ENCODE data around the gene ALK.

Gene ALK

DNA sequence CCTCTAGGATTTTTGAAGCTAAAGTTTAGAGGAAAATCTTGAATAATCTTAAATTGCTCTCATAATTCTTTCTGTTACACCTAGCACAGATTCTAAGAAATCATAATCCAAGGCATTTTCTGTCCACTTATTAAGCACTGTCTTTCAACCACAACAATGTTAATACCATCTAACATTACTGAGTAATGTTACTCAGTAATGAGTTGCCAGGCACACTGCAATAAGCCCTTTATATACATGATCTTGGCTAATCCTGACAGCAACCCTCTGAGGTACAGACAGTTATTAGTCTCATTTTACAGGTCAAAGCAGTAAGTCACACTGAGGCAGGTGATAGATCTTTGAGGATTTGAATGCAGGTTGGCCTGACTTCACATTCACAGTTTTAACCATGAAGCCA, 291.9 kb downstream of the ALK start:
- DNase-seq = no peak

- no peak for DNase-seq
These were observed 292.5 kb downstream of the ALK start for GRCh38 chr2:29628862-29629261.

- no peak for DNase-seq
These were observed 293.2 kb downstream of the ALK start for GRCh38 chr2:29628108-29628745.

GRCh38 chr2:29627279-29627711, 294.1 kb downstream of the ALK start:
- DNase-seq = no peak

- DNase-seq = no peak
These were observed 300.5 kb downstream of the ALK start for GRCh38 chr2:29620890-29621289.

- DNase-seq = no peak
These were observed 301.7 kb downstream of the ALK start for GRCh38 chr2:29619689-29620088.

DNA sequence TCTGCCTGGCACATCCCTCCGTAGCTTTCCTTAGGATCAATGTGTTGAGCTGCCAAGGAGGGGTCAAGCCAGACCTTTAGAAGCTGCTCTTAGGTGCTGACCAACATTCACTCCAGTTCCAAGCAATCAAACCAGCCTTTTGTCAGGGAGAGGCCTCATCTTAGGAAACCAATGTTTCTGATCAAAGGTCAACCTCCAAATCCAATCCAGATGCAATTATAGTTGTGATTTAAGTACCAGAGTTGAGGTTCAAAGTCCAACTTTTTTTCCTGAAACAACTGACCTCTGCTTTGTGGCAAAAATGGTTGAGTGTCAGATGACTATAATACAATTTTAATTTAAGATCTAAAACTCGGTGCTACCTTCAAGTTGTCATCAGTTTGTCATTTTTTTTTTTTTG, 303.4 kb downstream of the ALK start:
- no peak for DNase-seq

DNA sequence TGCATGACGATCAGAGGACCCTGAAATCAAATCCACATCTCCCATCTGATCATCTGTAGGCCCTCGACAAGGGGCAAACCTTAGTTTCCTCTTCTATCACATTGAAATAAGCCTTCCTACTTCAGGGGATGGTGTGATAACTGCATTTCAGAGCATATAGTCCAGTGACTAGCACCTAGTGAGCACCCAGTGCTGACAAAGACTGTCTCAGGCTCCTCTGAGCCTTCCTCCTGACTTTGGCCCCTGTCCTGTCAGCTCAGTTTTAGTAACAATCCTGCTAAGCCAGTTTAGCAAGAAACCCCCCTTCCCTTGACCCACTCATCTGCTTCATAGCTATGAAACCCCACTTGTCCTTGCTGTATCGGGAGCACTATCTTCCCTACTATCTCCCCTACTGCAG, 304.0 kb downstream of the ALK start:
- no peak for DNase-seq

DNA sequence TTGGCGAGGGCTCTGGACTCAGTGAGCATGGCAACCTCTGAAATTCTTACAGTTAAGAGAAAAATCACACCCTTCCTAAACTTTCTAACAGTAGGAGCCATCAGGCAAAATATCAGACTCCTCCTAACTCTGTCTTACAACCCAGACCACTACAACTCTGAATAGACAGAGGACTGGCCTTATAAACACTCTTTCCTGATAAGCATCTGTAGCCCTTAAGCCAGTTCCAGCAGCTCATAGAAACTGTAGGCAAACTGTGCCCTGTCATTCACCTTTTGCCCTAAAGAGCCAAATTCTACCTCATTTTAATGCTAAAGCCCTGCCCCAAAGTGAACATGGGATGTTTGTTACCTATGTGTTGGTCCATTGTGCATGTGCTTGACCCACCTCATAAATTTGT, 304.8 kb downstream of the ALK start:
- no peak for DNase-seq

DNA sequence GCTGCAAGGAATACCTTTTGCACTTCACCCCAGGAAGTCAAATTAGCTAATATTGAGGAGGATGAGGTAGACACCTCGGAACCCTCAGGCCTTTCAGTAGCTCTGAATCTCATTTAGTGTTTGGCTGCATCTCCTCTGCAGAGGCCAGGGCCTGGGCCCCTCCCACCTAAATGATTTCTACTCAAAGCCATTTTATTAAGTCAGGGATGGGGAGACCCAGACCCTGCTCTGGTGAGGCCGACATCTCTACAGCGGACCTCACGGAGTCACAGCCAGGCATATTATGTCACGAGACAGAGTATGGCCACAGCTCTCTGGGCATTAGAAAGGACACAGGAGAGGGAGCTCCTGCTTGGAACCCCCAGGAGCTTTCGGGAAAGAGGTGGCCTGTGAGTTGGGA, 305.5 kb downstream of the ALK start:
- no peak for DNase-seq

DNA sequence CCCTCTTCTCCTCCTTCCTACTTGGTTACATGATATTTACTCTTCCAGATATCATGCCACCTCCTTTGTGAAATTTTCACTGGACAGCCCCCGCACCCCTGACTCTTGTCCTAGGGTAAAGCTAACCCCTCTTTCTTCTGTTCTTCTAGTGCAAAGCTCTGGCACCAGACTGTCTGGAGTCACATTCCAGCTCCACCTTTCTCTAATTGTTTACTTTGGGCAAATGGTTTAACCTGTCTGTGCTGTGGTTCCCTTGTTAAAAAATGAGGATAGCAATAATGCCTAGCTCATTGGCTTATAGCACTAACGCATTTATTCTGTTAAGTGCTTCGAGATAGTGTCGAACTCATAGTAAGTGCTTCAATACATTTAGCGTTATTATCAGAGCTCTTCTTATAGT, 306.2 kb downstream of the ALK start:
- no peak for DNase-seq

DNA sequence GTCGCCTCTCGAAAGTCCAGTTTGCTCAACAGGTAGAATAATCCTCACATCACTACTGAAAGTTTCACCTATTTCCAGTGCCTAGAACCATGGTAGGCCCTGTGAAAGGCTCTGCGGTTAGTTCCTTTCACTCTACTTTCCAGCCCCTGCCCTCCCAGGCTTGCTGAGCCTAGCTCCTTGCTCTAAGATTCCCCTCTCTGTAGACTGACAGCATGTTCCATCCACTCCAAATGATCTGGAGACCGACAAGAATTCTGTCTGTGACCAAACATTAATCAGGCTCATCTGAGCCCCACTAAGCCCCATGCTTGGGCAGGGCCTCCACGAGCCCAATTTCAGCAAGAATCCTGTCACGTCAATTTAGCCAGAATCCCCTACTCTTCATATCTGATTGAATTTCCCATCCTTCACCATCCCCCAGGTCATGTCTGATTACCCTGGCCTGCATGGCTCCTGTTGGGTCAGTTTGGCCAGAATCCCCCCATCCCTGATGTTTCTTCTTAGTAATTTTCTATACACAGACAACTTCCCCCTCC, 307.0 kb downstream of the ALK start:
- DNase-seq = no peak

DNA sequence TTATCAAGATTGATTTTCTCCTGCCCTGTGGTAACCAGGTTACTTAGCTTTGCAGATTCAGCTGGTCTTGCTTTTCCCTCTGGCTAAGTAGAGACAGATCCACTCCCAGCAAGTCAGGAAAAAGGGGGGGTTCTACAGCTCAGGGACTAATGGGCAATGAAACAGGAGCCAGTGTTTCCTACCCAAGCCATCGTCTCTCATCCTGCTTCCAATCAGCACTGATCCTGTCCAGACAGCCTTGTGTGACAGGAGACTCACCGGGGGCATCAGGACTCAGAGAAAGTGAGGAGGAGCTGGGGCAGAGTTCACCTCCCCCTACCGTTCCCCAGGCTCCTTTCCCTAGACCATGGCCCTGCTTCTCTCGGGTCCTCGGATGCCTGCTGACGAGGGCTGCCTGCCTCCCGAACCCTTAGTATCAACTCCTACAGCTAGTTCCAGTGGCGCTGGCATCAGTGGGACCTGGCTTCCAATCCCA, 307.6 kb downstream of the ALK start:
- DNase-seq = no peak

GRCh38 chr2:29613067-29613466, 308.3 kb downstream of the ALK start:
- no peak for DNase-seq

DNA sequence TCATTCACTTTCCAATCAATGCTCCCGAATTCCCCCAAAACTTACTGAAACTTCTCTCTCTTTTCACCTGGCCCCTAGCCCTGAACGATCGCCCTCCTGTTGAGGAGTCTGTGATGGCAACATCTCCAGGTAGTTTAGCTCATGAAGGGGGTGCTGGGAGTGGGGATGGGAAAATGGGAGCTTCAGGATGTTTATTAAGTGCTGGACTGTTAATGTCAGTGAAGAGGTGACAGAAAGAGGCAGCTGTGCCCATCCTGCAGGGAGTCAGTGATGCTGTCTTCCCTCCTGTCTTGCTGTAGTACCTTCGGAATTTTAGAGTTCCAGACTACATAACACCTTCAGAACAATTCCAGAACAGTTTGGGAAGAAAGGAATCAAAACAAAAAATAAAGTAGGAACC, 308.8 kb downstream of the ALK start:
- no peak for DNase-seq

GRCh38 chr2:29611850-29612249, 309.5 kb downstream of the ALK start:
- no peak for DNase-seq

- DNase-seq = no peak
These were observed 310.1 kb downstream of the ALK start for GRCh38 chr2:29611261-29611660.

GRCh38 chr2:29610569-29610968, 310.8 kb downstream of the ALK start:
- DNase-seq = no peak

GRCh38 chr2:29607038-29607420, 314.4 kb downstream of the ALK start:
- DNase-seq = no peak

- no peak for DNase-seq
These were observed 315.0 kb downstream of the ALK start for GRCh38 chr2:29606104-29607037.

DNA sequence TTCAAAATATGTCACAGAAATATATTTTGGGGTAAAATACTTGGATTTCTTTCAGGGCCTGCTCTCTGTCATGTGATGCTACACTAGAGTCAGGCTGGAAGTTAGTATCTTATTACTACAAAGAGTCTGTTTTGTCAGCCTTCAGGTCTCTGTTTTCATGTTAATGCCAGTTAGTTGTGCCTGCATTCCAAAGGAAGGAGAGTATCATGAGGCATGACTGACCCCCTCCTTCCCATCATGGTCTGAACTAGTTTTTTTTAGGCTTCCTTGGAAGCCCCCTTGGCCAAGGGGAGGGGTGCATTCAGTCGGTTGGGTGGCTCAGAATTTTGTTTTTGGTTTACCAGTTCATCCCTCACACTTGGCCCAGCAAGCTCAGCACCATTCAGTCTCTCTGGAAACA, 318.0 kb downstream of the ALK start:
- DNase-seq = no peak

DNA sequence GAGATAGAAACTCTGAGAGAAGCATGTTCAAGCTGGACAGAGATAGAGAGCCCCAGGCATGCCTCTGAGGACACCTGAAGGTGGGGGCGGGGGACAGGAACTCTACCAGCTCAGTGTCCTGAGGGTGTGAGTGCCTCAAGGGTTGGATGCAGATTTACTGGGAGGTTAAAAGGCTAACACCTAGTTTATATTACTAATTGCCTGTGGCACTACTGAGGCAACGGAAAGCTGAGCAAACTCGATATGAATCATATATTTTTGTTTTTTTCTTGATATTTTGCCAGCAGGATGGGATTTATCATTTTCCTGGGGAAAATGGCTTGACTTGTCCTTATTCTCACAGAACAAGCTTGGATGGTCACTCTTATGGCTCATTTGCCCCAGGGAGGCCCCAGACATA, 319.5 kb downstream of the ALK start:
- no peak for DNase-seq

GRCh38 chr2:29601321-29601720, 320.1 kb downstream of the ALK start:
- DNase-seq = no peak

GRCh38 chr2:29599946-29600345, 321.4 kb downstream of the ALK start:
- no peak for DNase-seq
